Neural crest cell (in vitro differentiated cells): ENCODE data around the gene SSX2IP. TPM values are rescaled to one million over a fixed set of nuclear protein-coding genes. Genes with fewer than 3 reads are reported as not detected.
"Not testable (repeated sequence)": the region's sequence is repeated elsewhere in the genome, so short reads cannot be mapped to it uniquely, and the experiment has no call there.

Experiments
- DNase-seq: peaks from one replicate; pipeline ENCODE4 v3.0.0; 2021; ENCODE audit warnings: low read depth, mixed read lengths, low spot score
- H3K27ac Mint-ChIP-seq: one replicate; pipeline ENCODE4 v1.8.0; 2021; ENCODE audit warnings: mild to moderate bottlenecking, mixed read lengths; ENCODE audit not compliant: unreplicated experiment
- H3K27me3 Mint-ChIP-seq: 2 replicates; pipeline ENCODE4 v1.8.0; 2021; ENCODE audit warnings: low read depth, mild to moderate bottlenecking, mixed read lengths
- H3K36me3 Mint-ChIP-seq: 2 replicates; pipeline ENCODE4 v1.8.0; 2021; ENCODE audit warnings: low read depth, mild to moderate bottlenecking, mixed read lengths
- H3K4me1 Mint-ChIP-seq: 2 replicates; pipeline ENCODE4 v1.8.0; 2021; ENCODE audit warnings: mixed read lengths
- H3K4me3 Mint-ChIP-seq: one replicate; pipeline ENCODE4 v1.8.0; 2021; ENCODE audit warnings: mild to moderate bottlenecking, mixed read lengths
- H3K9me3 Mint-ChIP-seq: 2 replicates; pipeline ENCODE4 v1.8.0; 2021; ENCODE audit warnings: mixed read lengths
- CTCF ChIP-seq: fragments of 200-600 bp; sonication (generic); conservative IDR thresholded peaks from 2 replicates; pipeline ENCODE4 v1.5.0; 2021; ENCODE audit warnings: antibody characterized with exemption, mild to moderate bottlenecking
- total RNA-seq: library from RNA; stranded (reverse); gene quantifications from 2 replicates; pipeline ENCODE4 v1.2.1, GENCODE V29; 2021

Gene SSX2IP
- total RNA-seq, 1 donor from 2014 or later: 24.4 TPM

GRCh38 chr1:84665703-84666317 lies 24.5 kb downstream of the SSX2IP start:
- no peak overlapping the region for H3K4me3 Mint-ChIP-seq
- no peaks in the 10 kb centered on the region for H3K36me3 Mint-ChIP-seq
- H3K9me3 Mint-ChIP-seq: no peaks in the 10 kb centered on the region
- H3K27me3 Mint-ChIP-seq: no peaks in the 10 kb centered on the region
- no peak for DNase-seq
- no peak for TF ChIP-seq CTCF
- no peaks in the 10 kb centered on the region for H3K4me1 Mint-ChIP-seq
- no peak overlapping the region for H3K27ac Mint-ChIP-seq

DNA sequence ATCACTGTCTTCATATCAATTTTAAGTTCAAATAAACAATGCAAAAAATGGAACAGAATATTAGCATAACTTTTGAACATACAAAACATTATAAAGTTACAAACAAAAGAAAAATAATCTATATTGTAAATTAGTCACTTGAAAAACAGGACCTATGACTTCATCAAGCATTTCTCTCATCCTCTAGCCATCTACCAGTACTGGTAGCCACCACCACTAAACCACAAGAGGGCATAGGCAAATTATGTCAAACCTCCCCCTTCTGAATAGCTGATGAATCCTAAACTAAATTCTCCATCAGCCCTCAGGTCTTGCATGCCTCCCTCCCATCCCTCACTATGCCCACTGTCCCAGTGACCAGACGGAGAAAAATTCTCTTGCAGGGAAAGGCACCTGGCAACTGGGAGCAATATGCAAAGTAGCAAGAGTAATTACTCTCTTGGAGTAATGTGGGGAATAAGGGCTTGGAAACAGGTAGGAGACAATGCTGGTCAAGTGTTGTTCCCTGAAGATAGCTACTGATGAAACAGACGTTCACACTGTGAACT lies 37.1 kb downstream of the SSX2IP start:
- Mint-ChIP-seq H3K36me3 (peaks cover 6% of the 10 kb centered on the region), H3K4me3 (no peak overlapping the region), H3K27ac (no peak overlapping the region), H3K27me3 (no peaks in the 10 kb centered on the region), H3K4me1 (no peaks in the 10 kb centered on the region), H3K9me3 (no peaks in the 10 kb centered on the region)
- no peak for DNase-seq
- TF ChIP-seq CTCF: no peak

DNA sequence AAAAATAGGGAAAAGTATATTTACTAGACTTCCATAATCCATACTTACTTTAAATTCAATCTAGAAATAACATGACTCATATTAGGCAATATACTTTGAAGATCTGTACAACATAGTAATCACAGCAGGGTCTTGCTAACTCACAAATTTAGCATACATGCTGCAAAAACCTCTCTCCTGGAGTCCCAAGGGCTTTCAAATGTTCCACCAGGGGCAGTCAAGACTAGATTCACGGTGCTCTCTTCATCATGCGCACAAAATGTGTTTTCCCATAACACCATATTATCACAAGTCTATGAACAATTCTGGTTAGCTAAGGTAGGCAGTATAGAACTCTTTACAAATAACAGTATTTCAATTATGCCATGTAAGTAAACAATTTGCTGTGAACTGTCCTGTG lies 45.8 kb downstream of the SSX2IP start:
- Mint-ChIP-seq H3K4me3 (no peak overlapping the region), H3K27me3 (no peaks in the 10 kb centered on the region), H3K9me3 (no peaks in the 10 kb centered on the region), H3K4me1 (no peaks in the 10 kb centered on the region), H3K27ac (no peak overlapping the region), H3K36me3 (peaks cover 4% of the 10 kb centered on the region)
- no peak for DNase-seq
- no peak for TF ChIP-seq CTCF

DNA sequence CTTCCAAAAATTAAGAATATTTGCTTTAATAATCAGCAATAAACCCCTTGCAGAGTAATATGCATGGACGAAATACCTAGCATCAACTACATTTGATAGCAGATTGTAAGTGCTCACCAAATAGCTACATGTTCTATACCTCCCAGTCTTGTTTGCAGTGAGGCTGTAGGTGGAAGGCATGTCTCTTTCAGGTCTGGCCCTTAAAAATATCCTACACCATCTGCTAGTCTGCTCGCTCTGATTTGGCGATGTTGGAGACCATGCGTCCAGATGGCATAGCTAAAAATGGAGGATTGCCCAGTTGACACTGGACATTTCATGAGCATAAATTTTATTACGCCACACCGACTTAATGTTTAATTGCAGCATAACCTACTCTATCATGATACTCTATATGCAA lies 47.1 kb downstream of the SSX2IP start:
- no peaks in the 10 kb centered on the region for H3K4me1 Mint-ChIP-seq

GRCh38 chr1:84642774-84643173 lies 47.5 kb downstream of the SSX2IP start:
- H3K27me3 Mint-ChIP-seq: no peaks in the 10 kb centered on the region
- H3K9me3 Mint-ChIP-seq: no peaks in the 10 kb centered on the region
- H3K36me3 Mint-ChIP-seq: peaks cover 4% of the 10 kb centered on the region
- DNase-seq: no peak
- no peaks in the 10 kb centered on the region for H3K4me1 Mint-ChIP-seq
- TF ChIP-seq CTCF: no peak
- H3K4me3 Mint-ChIP-seq: no peak overlapping the region
- no peak overlapping the region for H3K27ac Mint-ChIP-seq

More for the DNA sequence above, 47.1 kb downstream of the SSX2IP start:
- Mint-ChIP-seq H3K27me3 (no peaks in the 10 kb centered on the region), H3K4me3 (no peak overlapping the region), H3K27ac (no peak overlapping the region), H3K36me3 (peaks cover 4% of the 10 kb centered on the region), H3K9me3 (no peaks in the 10 kb centered on the region)
- DNase-seq: no peak
- no peak for TF ChIP-seq CTCF

DNA sequence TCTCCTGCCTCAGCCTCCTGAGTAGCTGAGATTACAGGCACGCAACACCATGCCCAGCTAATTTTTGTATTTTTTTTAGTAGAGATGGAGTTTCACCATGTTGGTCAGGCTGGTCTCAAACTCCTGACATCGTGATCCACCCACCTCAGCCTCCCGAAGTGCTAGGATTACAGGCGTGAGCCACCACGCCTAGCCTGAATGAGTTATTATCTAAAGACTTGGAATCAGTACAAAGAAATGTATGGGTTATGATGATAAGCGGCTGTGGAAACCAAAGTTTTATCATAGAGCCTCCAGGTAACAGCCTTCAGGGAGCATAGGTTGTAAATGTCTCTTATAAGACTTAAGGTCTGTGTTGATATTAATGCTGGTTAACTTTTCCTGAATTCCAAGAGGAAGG lies 50.5 kb downstream of the SSX2IP start:
- DNase-seq, H3K9me3 Mint-ChIP-seq, H3K4me3 Mint-ChIP-seq, H3K4me1 Mint-ChIP-seq, H3K36me3 Mint-ChIP-seq, H3K27me3 Mint-ChIP-seq, H3K27ac Mint-ChIP-seq: not testable (repeated sequence)
